ENCODE results near the gene RND3.

RND3 gene

GRCh38 chr2:150472511-150472899, 15.0 kb downstream of the RND3 start:
- no peaks in the 10 kb centered on the region for H3K27me3 Mint-ChIP-seq (ENCODE audit: low read depth)
- peak overlapping the region in 1 of 3 experiments; percentile 15 for H3K27ac Mint-ChIP-seq
- no peak for TF ChIP-seq CTCF (IDR thresholded peaks at IDR 0.05; ENCODE audit: unreplicated experiment in 3 of 3)
- no peak overlapping the region for H3K4me3 Mint-ChIP-seq
- peaks cover 83% of the 10 kb centered on the region for H3K36me3 Mint-ChIP-seq (ENCODE audit: low read depth)
- H3K9me3 Mint-ChIP-seq, result no peaks in the 10 kb centered on the region
- peaks cover 36% of the 10 kb centered on the region for H3K4me1 Mint-ChIP-seq

- H3K4me3 Mint-ChIP-seq, result no peak overlapping the region
- H3K9me3 Mint-ChIP-seq, result no peaks in the 10 kb centered on the region
- H3K27me3 Mint-ChIP-seq (ENCODE audit: low read depth), result no peaks in the 10 kb centered on the region
- peak overlapping the region in 1 of 3 experiments; percentile 15 for H3K27ac Mint-ChIP-seq
- peaks cover 86% of the 10 kb centered on the region for H3K36me3 Mint-ChIP-seq (ENCODE audit: low read depth)
- peaks cover 36% of the 10 kb centered on the region for H3K4me1 Mint-ChIP-seq
- no peak for TF ChIP-seq CTCF (IDR thresholded peaks at IDR 0.05; ENCODE audit: unreplicated experiment in 3 of 3)
Measured at GRCh38 chr2:150471813-150472510, 15.5 kb downstream of the RND3 start.

GRCh38 chr2:150470435-150470834, 17.0 kb downstream of the RND3 start:
- Mint-ChIP-seq H3K4me3 (no peak overlapping the region), H3K9me3 (no peaks in the 10 kb centered on the region), H3K27me3 (ENCODE audit: low read depth) (no peaks in the 10 kb centered on the region), H3K4me1 (peaks cover 37% of the 10 kb centered on the region), H3K27ac (no peak overlapping the region), H3K36me3 (ENCODE audit: low read depth) (peaks cover 80% of the 10 kb centered on the region)
- no peak for TF ChIP-seq CTCF (IDR thresholded peaks at IDR 0.05; ENCODE audit: unreplicated experiment in 3 of 3)

- peak overlapping the region in 1 of 3 experiments; percentile 7 for H3K27ac Mint-ChIP-seq
- no peaks in the 10 kb centered on the region for H3K9me3 Mint-ChIP-seq
- H3K36me3 Mint-ChIP-seq (ENCODE audit: low read depth), result peaks cover 76% of the 10 kb centered on the region
- peaks cover 37% of the 10 kb centered on the region for H3K4me1 Mint-ChIP-seq
- H3K4me3 Mint-ChIP-seq, result no peak overlapping the region
- TF ChIP-seq CTCF (IDR thresholded peaks at IDR 0.05; ENCODE audit: unreplicated experiment in 3 of 3), result no peak
- no peaks in the 10 kb centered on the region for H3K27me3 Mint-ChIP-seq (ENCODE audit: low read depth)
Measured at GRCh38 chr2:150469706-150470274, 17.7 kb downstream of the RND3 start.

GRCh38 chr2:150468350-150468960, 19.0 kb downstream of the RND3 start:
- Mint-ChIP-seq H3K4me3 (no peak overlapping the region), H3K4me1 (peaks cover 30% of the 10 kb centered on the region), H3K9me3 (no peaks in the 10 kb centered on the region), H3K36me3 (ENCODE audit: low read depth) (peaks cover 63% of the 10 kb centered on the region), H3K27me3 (ENCODE audit: low read depth) (no peaks in the 10 kb centered on the region), H3K27ac (no peak overlapping the region)
- TF ChIP-seq CTCF (IDR thresholded peaks at IDR 0.05; ENCODE audit: unreplicated experiment in 3 of 3), result no peak
